ENCODE results near the gene ARHGEF2. TPM values are rescaled to one million over a fixed set of nuclear protein-coding genes. Genes with fewer than 3 reads are reported as not detected.
A peak's percentile ranks its signal among the peaks of the same experiment; 100 is the strongest.

Gene ARHGEF2
- total and polyA plus RNA-seq, 2 of the 13 experiments (the other 11 are each of a cell fraction or from before 2014, with no cell fraction given): 16.1 to 32.1 TPM

- TF ChIP-seq, protein P1, sequence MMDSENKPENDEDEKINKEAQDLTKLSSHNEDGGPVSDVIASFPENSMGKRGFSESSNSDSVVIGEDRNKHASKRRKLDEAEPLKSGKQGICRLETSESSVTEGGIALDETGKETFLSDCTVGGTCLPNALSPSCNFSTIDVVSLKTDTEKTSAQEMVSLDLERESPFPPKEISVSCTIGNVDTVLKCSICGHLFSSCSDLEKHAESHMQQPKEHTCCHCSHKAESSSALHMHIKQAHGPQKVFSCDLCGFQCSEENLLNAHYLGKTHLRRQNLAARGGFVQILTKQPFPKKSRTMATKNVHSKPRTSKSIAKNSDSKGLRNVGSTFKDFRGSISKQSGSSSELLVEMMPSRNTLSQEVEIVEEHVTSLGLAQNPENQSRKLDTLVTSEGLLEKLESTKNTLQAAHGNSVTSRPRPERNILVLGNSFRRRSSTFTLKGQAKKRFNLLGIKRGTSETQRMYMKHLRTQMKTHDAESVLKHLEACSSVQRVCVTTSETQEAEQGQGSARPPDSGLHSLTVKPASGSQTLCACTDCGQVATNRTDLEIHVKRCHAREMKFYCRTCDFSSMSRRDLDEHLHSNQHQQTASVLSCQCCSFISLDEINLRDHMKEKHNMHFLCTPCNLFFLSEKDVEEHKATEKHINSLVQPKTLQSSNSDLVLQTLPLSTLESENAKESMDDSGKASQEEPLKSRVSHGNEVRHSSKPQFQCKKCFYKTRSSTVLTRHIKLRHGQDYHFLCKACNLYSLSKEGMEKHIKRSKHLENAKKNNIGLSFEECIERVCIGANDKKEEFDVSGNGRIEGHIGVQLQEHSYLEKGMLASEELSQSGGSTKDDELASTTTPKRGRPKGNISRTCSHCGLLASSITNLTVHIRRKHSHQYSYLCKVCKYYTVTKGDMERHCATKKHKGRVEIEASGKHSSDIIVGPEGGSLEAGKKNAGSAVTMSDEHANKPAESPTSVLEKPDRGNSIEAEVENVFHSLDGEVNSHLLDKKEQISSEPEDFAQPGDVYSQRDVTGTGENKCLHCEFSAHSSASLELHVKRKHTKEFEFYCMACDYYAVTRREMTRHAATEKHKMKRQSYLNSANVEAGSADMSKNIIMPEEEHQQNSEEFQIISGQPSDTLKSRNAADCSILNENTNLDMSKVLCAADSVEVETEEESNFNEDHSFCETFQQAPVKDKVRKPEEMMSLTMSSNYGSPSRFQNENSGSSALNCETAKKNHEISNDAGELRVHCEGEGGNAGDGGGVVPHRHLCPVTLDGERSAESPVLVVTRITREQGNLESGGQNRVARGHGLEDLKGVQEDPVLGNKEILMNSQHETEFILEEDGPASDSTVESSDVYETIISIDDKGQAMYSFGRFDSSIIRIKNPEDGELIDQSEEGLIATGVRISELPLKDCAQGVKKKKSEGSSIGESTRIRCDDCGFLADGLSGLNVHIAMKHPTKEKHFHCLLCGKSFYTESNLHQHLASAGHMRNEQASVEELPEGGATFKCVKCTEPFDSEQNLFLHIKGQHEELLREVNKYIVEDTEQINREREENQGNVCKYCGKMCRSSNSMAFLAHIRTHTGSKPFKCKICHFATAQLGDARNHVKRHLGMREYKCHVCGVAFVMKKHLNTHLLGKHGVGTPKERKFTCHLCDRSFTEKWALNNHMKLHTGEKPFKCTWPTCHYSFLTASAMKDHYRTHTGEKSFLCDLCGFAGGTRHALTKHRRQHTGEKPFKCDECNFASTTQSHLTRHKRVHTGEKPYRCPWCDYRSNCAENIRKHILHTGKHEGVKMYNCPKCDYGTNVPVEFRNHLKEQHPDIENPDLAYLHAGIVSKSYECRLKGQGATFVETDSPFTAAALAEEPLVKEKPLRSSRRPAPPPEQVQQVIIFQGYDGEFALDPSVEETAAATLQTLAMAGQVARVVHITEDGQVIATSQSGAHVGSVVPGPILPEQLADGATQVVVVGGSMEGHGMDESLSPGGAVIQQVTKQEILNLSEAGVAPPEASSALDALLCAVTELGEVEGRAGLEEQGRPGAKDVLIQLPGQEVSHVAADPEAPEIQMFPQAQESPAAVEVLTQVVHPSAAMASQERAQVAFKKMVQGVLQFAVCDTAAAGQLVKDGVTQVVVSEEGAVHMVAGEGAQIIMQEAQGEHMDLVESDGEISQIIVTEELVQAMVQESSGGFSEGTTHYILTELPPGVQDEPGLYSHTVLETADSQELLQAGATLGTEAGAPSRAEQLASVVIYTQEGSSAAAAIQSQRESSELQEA (CRISPR knock-in tag; IDR thresholded peaks at IDR 0.05; ENCODE audit: not compliant biosample characterization): peak; percentile 40
- TF ChIP-seq SRY (CRISPR knock-in tag; IDR thresholded peaks at IDR 0.05): 0 out of 2 replicates have a peak, but pooled peaks have one; percentile 30
- TF ChIP-seq, protein P2, sequence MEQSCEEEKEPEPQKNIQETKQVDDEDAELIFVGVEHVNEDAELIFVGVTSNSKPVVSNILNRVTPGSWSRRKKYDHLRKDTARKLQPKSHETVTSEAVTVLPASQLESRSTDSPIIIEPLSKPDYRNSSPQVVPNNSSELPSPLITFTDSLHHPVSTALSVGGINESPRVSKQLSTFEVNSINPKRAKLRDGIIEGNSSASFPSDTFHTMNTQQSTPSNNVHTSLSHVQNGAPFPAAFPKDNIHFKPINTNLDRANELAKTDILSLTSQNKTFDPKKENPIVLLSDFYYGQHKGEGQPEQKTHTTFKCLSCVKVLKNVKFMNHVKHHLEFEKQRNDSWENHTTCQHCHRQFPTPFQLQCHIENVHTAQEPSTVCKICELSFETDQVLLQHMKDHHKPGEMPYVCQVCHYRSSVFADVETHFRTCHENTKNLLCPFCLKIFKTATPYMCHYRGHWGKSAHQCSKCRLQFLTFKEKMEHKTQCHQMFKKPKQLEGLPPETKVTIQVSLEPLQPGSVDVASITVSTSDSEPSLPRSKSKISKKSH (CRISPR knock-in tag; IDR thresholded peaks at IDR 0.05; ENCODE audit: borderline replicate concordance): 0 out of 2 replicates have a peak, but pooled peaks have one; percentile 32
- peak; percentile 99 for TF ChIP-seq CTCF (CRISPR knock-in tag; IDR thresholded peaks at IDR 0.05)
- no peak for TF ChIP-seq MTF2 (CRISPR knock-in tag; IDR thresholded peaks at IDR 0.05; ENCODE audit: borderline replicate concordance)
- TF ChIP-seq, protein P3, sequence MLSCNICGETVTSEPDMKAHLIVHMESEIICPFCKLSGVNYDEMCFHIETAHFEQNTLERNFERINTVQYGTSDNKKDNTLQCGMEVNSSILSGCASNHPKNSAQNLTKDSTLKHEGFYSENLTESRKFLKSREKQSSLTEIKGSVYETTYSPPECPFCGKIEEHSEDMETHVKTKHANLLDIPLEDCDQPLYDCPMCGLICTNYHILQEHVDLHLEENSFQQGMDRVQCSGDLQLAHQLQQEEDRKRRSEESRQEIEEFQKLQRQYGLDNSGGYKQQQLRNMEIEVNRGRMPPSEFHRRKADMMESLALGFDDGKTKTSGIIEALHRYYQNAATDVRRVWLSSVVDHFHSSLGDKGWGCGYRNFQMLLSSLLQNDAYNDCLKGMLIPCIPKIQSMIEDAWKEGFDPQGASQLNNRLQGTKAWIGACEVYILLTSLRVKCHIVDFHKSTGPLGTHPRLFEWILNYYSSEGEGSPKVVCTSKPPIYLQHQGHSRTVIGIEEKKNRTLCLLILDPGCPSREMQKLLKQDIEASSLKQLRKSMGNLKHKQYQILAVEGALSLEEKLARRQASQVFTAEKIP (CRISPR knock-in tag; IDR thresholded peaks at IDR 0.05; ENCODE audit: borderline replicate concordance): no peak
- TF ChIP-seq REPIN1 (CRISPR knock-in tag; IDR thresholded peaks at IDR 0.05; ENCODE audit: borderline replicate concordance, low read depth): peak; percentile 60; the same call in 1 of the 2 replicates
- no peak for TF ChIP-seq LCORL (IDR thresholded peaks at IDR 0.05)
- TF ChIP-seq LCORL (CRISPR knock-in tag; IDR thresholded peaks at IDR 0.05): 0 out of 2 replicates have a peak, but pooled peaks have one; percentile 73
- peak; percentile 61; the same call in 1 of the 2 replicates for TF ChIP-seq CBFB (CRISPR knock-in tag; IDR thresholded peaks at IDR 0.05)
- TF ChIP-seq ZNF543 (CRISPR knock-in tag; IDR thresholded peaks at IDR 0.05): 0 out of 2 replicates have a peak, but pooled peaks have one; percentile 15
- TF ChIP-seq NR2F6 (IDR thresholded peaks at IDR 0.05): no peak
- peak; percentile 57 for TF ChIP-seq NR2F6 (CRISPR knock-in tag; IDR thresholded peaks at IDR 0.05)
- peak; percentile 95 for TF ChIP-seq HNRNPL (IDR thresholded peaks at IDR 0.05; ENCODE audit: low read depth, low read length)
Measured at GRCh38 chr1:155989242-155990004, 11.1 kb upstream of the ARHGEF2 start (continued).

Data from HepG2 (cell line).